ENCODE results near the gene COLEC12. TPM values are rescaled to one million over a fixed set of nuclear protein-coding genes. Genes with fewer than 3 reads are reported as not detected.

Gene COLEC12
- 10 to 100 TPM in 3 of 4 donors, 1 to 10 TPM in 1; 6.3 to 34.7 (median 19.8) TPM for total RNA-seq

DNA sequence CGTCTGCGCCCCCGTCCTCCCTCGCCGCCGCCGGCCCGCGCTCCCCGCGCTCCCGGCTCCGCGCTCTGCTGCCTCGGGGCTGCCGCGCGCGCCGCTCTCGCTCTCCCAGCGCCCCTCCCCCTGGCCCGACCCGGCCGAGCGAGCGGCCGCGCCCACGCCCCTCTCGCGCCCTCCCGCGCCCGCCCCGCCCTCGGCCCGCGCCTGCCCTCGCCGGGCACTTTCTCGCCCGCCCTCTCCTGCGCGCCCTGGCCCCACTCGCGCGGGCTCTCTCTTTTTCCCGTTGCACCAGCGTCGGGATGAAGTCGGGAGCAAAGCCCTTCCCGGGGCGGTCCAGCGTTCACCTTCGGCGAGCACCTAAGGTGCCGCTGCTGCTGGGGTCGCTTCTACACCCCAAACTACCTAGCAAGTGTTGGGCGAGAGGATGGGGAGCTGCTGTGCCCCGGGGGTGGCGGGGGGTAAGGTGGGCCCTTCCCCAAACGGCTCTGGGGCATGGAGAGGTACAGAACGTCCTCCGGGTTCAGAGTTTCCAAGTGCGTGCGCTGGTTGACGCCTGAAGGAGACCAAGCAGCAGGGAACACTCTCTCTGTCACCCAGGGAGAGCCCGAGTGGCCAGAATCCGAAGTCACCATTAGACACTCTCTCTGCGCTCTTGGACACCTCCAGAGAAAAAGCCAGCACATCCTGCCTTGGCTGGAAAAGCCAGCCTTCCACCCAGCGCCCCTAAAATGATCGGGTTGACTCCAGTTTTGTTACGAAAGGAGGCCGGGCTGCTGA lies at the start of gene COLEC12:
Gene COLEC12 (minus strand): TSS at position 70 of the 774 bp plus-strand sequence. CDS start 187 bp downstream, outside the sequence.
- TF ChIP-seq POLR2A (IDR thresholded peaks at IDR 0.05), result peak in 1 of 2 donors; percentile 38
- TF ChIP-seq CTCF (IDR thresholded peaks at IDR 0.05), result no peak
- Histone ChIP-seq H3K27me3 (no peaks in the 10 kb centered on the region), H3K36me3 (no peaks in the 10 kb centered on the region), H3K4me3 (replicated peaks in 1 of 3) (peak within 1 kb of the TSS in 2 of 3 donors; percentile 14 to 17), H3K4me1 (peaks cover 4 to 8% of the 10 kb centered on the region in 2 donors), H3K27ac (peak within 1 kb of the TSS in 2 of 3 donors; percentile 49 to 56), H3K9me3 (no peaks in the 10 kb centered on the region)
- WGBS, 2 donors, result 4 to 7% methylated on average over 15 to 41 of the region's 75 CpGs
- intact Hi-C loops (cut with DNase I), result no loop called here
- peak in 1 of 2 donors; percentile 26 for DNase-seq

- no peak overlapping the region for H3K27ac ChIP-seq
- intact Hi-C loops (cut with DNase I), result no loop called here
- H3K36me3 ChIP-seq, result no peaks in the 10 kb centered on the region
- no peak overlapping the region for H3K4me3 ChIP-seq (replicated peaks in 1 of 3)
- no peaks in the 10 kb centered on the region for H3K4me1 ChIP-seq
- TF ChIP-seq CTCF (IDR thresholded peaks at IDR 0.05) (no peak), POLR2A (IDR thresholded peaks at IDR 0.05) (no peak)
- DNase-seq, result no peak
- 91 to 95% methylated on average over 3 of the region's 3 CpGs for WGBS, 2 donors
- no peaks in the 10 kb centered on the region for H3K9me3 ChIP-seq
- H3K27me3 ChIP-seq, result no peaks in the 10 kb centered on the region
These were observed 49.5 kb upstream of the COLEC12 start for GRCh38 chr18:549967-550366.

- WGBS, 2 donors, result 68 to 76% methylated on average over 4 of the region's 4 CpGs
- Histone ChIP-seq H3K36me3 (no peaks in the 10 kb centered on the region), H3K4me3 (replicated peaks in 1 of 3) (no peak overlapping the region), H3K27ac (no peak overlapping the region), H3K27me3 (no peaks in the 10 kb centered on the region), H3K9me3 (no peaks in the 10 kb centered on the region), H3K4me1 (no peaks in the 10 kb centered on the region)
- intact Hi-C loops (cut with DNase I), result no loop called here
- no peak for TF ChIP-seq CTCF (IDR thresholded peaks at IDR 0.05)
- no peak for DNase-seq
These were observed 43.1 kb upstream of the COLEC12 start for GRCh38 chr18:543447-544078.

GRCh38 chr18:533995-534601 lies 33.6 kb upstream of the COLEC12 start:
- DNase-seq, result no peak
- H3K27ac ChIP-seq, result no peak overlapping the region
- intact Hi-C loops (cut with DNase I), result no loop called here
- 70 to 73% methylated on average over 6 of the region's 6 CpGs for WGBS, 2 donors
- H3K36me3 ChIP-seq, result no peaks in the 10 kb centered on the region
- no peaks in the 10 kb centered on the region for H3K4me1 ChIP-seq
- no peak overlapping the region for H3K4me3 ChIP-seq (replicated peaks in 1 of 3)
- H3K27me3 ChIP-seq, result no peaks in the 10 kb centered on the region
- TF ChIP-seq POLR2A (IDR thresholded peaks at IDR 0.05) (no peak), CTCF (IDR thresholded peaks at IDR 0.05) (no peak)
- no peaks in the 10 kb centered on the region for H3K9me3 ChIP-seq

GRCh38 chr18:532632-533031 lies 32.1 kb upstream of the COLEC12 start:
- H3K27me3 ChIP-seq, result no peaks in the 10 kb centered on the region
- H3K4me3 ChIP-seq (replicated peaks in 1 of 3), result no peak overlapping the region
- H3K9me3 ChIP-seq, result no peaks in the 10 kb centered on the region
- no peak for DNase-seq
- intact Hi-C loops (cut with DNase I), result no loop called here
- H3K4me1 ChIP-seq, result no peaks in the 10 kb centered on the region
- H3K27ac ChIP-seq, result no peak overlapping the region
- no peaks in the 10 kb centered on the region for H3K36me3 ChIP-seq
- no peak for TF ChIP-seq POLR2A (IDR thresholded peaks at IDR 0.05)
- no peak for TF ChIP-seq CTCF (IDR thresholded peaks at IDR 0.05)

Measured in thyroid gland (tissue), 4 donors.